HG03432 (cell line): ENCODE results near the gene CASP7.
"Not testable (repeated sequence)": the region's sequence is repeated elsewhere in the genome, so short reads cannot be mapped to it uniquely, and the experiment has no call there.

Source experiments
- ATAC-seq: cut with Tn5 transposase; IDR thresholded peaks from one replicate; pipeline ENCODE4 v1.9.1; 2021; ENCODE audit warnings: mild to moderate bottlenecking, moderate library complexity; ENCODE audit not compliant: unreplicated experiment

Gene CASP7

DNA sequence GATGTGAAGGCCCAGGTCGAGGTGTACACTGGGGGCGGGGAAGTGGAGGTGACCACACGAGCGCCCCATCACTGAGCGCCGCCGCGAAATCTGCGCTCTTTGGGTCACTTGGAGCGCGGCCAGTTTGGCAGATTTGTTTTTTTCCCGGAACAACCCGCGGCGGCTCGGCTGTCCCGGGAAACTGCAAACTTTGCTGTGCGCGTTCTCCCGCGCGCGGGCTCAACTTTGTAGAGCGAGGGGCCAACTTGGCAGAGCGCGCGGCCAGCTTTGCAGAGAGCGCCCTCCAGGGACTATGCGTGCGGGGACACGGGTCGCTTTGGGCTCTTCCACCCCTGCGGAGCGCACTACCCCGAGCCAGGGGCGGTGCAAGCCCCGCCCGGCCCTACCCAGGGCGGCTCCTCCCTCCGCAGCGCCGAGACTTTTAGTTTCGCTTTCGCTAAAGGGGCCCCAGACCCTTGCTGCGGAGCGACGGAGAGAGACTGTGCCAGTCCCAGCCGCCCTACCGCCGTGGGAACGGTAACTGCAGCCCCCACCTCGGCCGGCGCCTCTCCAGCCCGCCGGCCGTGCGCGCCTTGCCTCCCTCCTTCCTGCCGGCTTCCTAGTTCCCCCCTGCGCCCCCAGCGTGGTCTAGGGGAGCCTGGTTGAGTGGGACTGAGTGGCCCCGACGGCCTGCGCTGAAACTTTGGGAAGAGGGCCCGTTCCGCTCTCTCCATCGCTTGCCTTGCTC, at the start of gene CASP7:
Gene CASP7 (plus strand): TSS at position 450 of the 727 bp plus-strand sequence. CDS start 17,582 bp downstream, outside the sequence.
- peak; percentile 76 for ATAC-seq

DNA sequence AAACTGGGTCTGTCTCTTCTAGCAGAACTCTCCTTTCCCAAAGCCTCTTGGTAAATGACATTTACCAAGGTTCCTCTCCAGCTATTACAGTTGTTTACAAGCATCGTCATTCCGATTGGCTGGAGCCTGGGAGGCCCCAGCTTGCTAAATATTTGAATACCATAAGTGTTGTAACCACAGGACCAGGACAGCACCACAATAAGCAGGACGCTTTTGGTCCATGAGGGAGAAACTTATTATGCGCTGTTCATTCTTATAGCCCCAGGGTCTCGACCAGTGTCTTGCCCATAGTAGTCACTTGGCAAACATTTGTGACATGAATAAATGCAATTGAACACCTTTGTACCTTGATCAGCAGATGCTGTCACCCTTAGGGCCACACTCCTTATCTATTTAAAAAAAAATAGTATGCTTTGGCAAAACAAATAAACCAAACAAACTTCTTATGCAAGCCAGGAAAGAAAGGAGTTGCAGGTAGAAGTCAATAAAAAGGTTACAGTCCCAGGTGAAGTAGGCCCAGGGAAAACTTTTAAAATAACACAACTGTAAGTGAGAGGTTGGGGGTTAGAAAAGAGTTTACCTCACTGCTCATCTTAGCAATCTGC, 48.7 kb upstream of the CASP7 start:
- no peak for ATAC-seq

GRCh38 chr10:113631684-113632367, 47.9 kb upstream of the CASP7 start:
- no peak for ATAC-seq

- no peak for ATAC-seq
Observed at GRCh38 chr10:113639966-113640365, 39.7 kb upstream of the CASP7 start.

- ATAC-seq: no peak
Observed at GRCh38 chr10:113641702-113642101, 38.0 kb upstream of the CASP7 start.

GRCh38 chr10:113643183-113643582, 36.5 kb upstream of the CASP7 start:
- no peak for ATAC-seq

- ATAC-seq: no peak
Observed at GRCh38 chr10:113644185-113645120, 35.3 kb upstream of the CASP7 start.

DNA sequence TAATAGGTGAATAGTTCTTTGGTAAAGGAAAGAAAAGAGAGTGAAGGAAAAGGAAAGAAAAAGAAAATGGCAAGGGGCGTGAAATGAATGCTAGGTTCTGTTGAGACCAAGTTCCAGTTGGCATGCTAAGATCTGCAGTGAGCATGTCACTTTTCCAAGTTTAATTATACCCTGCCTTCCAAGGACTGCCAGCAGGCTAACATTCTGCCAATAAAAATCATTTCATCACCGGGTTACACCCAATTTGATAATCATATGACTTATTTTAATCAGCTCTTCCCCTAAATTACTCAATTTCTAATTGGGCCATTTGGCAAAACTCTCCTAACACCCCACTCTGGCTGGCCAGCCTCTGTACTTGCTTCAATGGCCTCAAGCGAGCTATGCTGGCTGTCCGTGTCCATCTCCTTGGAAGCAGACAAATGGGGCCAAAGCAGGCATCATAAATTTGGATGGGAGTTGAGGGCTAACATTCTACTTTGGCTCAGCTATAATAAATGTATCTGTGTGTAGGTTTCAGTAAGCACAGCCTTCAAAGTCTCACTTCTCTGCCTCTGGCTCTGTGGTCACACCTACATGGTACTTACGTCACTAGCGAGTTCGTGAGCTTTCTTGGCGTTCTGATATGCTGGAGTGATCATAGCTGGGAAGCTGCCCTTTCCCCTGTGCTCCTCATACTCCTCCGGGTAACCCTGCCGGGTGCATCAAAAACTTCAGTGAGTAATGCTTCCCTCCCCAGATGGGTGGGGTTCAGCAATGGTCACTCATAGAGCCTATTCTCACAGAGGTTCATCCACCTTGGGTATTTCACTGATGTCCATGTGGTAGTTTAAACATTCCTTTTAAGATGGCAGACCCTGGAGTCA, 33.1 kb upstream of the CASP7 start:
- ATAC-seq: no peak

DNA sequence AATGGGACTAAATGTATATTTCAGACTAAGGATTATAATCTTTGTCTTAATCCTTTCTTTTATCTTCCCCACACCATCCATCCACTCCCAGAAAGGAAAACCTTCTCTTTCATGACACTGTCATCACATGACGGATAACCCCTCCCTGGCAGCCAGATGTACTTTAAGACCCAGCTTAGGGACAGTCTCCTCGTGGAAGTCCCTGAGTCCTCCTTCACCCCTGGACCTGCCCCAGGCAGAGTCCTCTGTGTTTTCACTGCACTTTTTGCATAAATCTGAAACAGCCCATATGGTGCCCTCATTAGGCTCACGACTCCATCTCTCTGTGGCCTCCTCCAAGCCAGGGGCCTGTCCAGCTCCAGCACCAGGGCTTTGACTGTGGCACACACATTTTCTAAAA, 31.9 kb upstream of the CASP7 start:
- no peak for ATAC-seq

GRCh38 chr10:113648478-113648877, 31.2 kb upstream of the CASP7 start:
- ATAC-seq: no peak

DNA sequence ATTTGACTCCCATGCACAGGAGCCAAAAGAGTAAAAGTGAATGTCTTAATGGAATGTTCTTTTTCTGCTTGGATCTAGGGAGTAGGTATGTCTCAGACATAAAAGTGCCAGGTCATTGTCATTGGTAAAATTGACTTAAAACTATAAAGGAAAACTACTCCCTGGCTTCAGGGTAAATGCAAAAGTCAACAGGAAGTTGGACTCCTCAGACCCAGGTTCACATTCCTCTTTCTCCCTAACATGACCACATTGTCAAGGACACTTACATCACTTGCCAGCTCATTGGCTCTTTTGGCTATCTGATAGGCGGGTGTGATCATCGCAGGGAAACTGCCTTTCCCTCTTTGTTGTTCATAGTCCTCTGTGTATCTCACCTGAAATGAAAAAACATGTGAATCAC, 29.5 kb upstream of the CASP7 start:
- no peak for ATAC-seq

- no peak for ATAC-seq
Observed at GRCh38 chr10:113651021-113651420, 28.7 kb upstream of the CASP7 start.

- ATAC-seq: no peak
Observed at GRCh38 chr10:113651898-113652297, 27.8 kb upstream of the CASP7 start.

GRCh38 chr10:113652456-113652855, 27.3 kb upstream of the CASP7 start:
- ATAC-seq: not testable (repeated sequence)

DNA sequence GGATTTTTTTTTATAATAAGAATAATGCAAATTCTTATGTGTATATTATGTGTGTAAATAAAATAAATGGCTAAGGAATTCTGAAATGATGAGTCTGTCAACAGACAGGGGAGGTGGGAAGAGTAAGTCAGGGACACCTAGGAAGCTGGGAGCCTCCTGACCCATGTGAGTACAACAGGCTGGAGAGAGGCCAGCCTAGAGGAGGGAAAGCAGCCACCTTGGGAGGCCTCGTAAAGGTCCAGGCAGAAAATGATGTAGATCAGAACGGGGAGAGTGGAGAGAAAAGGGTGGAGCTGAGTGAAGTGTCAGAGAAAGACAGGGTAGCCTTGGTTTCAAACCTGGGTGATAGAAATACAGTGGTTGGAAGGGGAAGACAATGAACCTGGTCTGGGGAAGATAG, 22.8 kb upstream of the CASP7 start:
- ATAC-seq: no peak

DNA sequence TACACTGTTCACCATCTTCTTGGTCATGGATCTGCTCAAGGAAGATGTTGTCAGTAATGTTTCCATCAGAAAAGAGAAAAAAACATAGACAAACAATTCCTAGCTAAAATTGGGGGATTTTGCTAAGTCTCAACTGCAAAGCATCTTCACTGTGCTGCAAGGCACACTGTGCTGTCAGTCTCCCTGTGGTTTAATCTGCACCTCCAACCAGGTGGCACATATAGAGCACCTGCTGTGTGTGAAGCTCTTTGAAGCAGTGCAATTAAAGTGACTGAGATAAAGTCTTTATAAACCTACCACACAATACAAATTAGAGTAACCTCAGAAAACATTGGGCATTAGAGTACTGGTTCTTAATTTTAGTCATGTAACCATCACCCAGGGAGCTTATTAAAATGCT, 22.2 kb upstream of the CASP7 start:
- ATAC-seq: no peak

- no peak for ATAC-seq
Observed at GRCh38 chr10:113661332-113661731, 18.4 kb upstream of the CASP7 start.

DNA sequence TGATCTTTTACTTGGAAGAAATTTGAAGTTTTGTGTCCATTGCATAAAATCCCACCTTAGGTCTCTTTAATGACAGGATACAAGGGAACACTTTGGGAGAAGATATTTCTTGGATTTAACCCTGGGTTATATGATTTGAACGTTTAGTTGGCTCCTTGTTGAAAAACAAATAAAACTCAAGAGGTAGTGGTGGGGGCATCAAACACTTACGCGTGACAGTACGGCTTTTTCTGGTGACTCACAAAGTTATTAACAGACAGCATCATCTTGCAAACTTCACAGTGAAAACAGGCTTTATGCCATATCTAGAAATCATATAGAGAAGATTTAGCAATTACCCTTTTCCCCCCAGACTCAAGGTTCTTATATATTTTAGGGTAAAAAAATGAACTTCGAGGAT, 16.6 kb upstream of the CASP7 start:
- no peak for ATAC-seq

GRCh38 chr10:113663908-113664307, 15.8 kb upstream of the CASP7 start, which contains the start of gene NRAP:
TSS of gene NRAP (minus strand) at chr10:113664041. CDS start at chr10:113663882, 159 bp downstream.
- no peak for ATAC-seq

DNA sequence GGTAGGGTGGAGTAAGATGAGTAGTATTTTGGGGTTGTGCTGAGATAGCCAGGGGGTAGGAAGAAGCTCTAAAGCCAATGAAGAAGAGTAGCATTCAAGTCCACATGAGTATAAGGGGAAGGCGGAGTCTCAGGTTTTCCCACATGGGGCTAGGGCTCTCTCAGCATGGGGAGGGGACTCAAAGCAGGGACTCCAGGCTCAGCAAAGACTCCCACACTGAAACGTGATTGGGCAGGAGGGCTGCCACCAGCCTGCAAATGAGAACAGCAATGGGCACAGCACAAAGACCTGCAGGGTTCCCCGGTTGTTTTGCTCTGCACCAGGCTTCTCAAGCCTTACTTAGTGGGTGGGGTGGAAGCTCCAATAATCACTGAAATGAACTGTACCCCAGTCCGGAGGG, 14.4 kb upstream of the CASP7 start:
- ATAC-seq: no peak
